H9 (cell line): Measurements from ENCODE around the gene ATG5. TPM values are rescaled to one million over a fixed set of nuclear protein-coding genes. Genes with fewer than 3 reads are reported as not detected.

Experiments used
- DNase-seq: peaks from one replicate; pipeline ENCODE4 v3.0.0-alpha.2; 2017
- H2AFZ ChIP-seq: one replicate; pipeline ENCODE4 v1.6.1; 2013; ENCODE audit warnings: mild to moderate bottlenecking, low read length, control low read depth, moderate library complexity
- H2AK5ac ChIP-seq: 2 replicates; pipeline ENCODE4 v1.6.1; 2013; ENCODE audit warnings: low read length, control low read depth, mixed read lengths; ENCODE audit not compliant: insufficient read length
- H2BK120ac ChIP-seq: one replicate; pipeline ENCODE4 v1.6.1; 2013; ENCODE audit warnings: low read depth, mild to moderate bottlenecking, low read length, control low read depth, inconsistent platforms; ENCODE audit not compliant: poor library complexity, severe bottlenecking
- H2BK12ac ChIP-seq: 2 replicates; pipeline ENCODE4 v1.6.1; 2013; ENCODE audit warnings: low read length, control low read depth, mixed read lengths, low read depth; ENCODE audit not compliant: insufficient read length
- H2BK15ac ChIP-seq: 2 replicates; pipeline ENCODE4 v1.6.1; 2013; ENCODE audit warnings: low read depth, low read length, control low read depth
- H2BK20ac ChIP-seq: one replicate; pipeline ENCODE4 v1.6.1; 2013; ENCODE audit warnings: low read depth, mild to moderate bottlenecking, low read length, control low read depth, inconsistent platforms; ENCODE audit not compliant: poor library complexity, severe bottlenecking
- H2BK5ac ChIP-seq: 2 replicates; pipeline ENCODE4 v1.6.1; 2013; ENCODE audit warnings: low read length, control low read depth, mixed read lengths; ENCODE audit not compliant: insufficient read length
- H3K14ac ChIP-seq: 2 replicates; pipeline ENCODE4 v1.6.1; 2013; ENCODE audit warnings: low read length, control low read depth; ENCODE audit not compliant: insufficient read depth
- H3K18ac ChIP-seq: 2 replicates; pipeline ENCODE4 v1.6.1; 2013; ENCODE audit warnings: low read depth, mild to moderate bottlenecking, mixed read lengths, low read length, control low read depth; ENCODE audit not compliant: insufficient read length
- H3K23ac ChIP-seq: 2 replicates; pipeline ENCODE4 v1.6.1; 2013; ENCODE audit warnings: low read length, control low read depth, mixed read lengths, low read depth; ENCODE audit not compliant: insufficient read length
- H3K23me2 ChIP-seq: 2 replicates; pipeline ENCODE4 v1.6.1; 2013; ENCODE audit warnings: low read depth, mild to moderate bottlenecking, mixed read lengths, low read length, control low read depth; ENCODE audit not compliant: insufficient read length, poor library complexity, severe bottlenecking
- H3K27ac ChIP-seq: 2 replicates; pipeline ENCODE4 v1.5.1; 2013; ENCODE audit warnings: low read length, control low read depth, mixed read lengths, low read depth; ENCODE audit not compliant: insufficient read length
- H3K27me3 ChIP-seq: 2 replicates; pipeline ENCODE4 v1.6.1; 2013; ENCODE audit warnings: low read length, control low read depth, inconsistent platforms; ENCODE audit not compliant: insufficient read depth
- H3K4ac ChIP-seq: 2 replicates; pipeline ENCODE4 v1.6.1; 2013; ENCODE audit warnings: low read depth, mild to moderate bottlenecking, control low read depth, inconsistent platforms, low read length, moderate library complexity
- H3K4me1 ChIP-seq: 2 replicates; pipeline ENCODE4 v1.6.1; 2013; ENCODE audit warnings: low read length, control low read depth, inconsistent platforms; ENCODE audit not compliant: insufficient read depth
- H3K4me2 ChIP-seq: 2 replicates; pipeline ENCODE4 v1.6.1; 2013; ENCODE audit warnings: low read length, control low read depth, mixed read lengths; ENCODE audit not compliant: insufficient read length, insufficient read depth
- H3K56ac ChIP-seq: 2 replicates; pipeline ENCODE4 v1.6.1; 2013; ENCODE audit warnings: low read depth, mild to moderate bottlenecking, mixed read lengths, low read length, control low read depth; ENCODE audit not compliant: insufficient read length
- H3K79me1 ChIP-seq: 2 replicates; pipeline ENCODE4 v1.6.1; 2013; ENCODE audit warnings: low read depth, mild to moderate bottlenecking, moderate library complexity, low read length, control low read depth, inconsistent platforms; ENCODE audit not compliant: insufficient read depth, poor library complexity, severe bottlenecking
- H3K79me2 ChIP-seq: 2 replicates; pipeline ENCODE4 v1.6.1; 2013; ENCODE audit warnings: low read length, control low read depth, inconsistent platforms; ENCODE audit not compliant: insufficient read depth
- H3K9ac ChIP-seq: 2 replicates; pipeline ENCODE4 v1.6.1; 2013; ENCODE audit warnings: low read length, control low read depth, mixed read lengths; ENCODE audit not compliant: insufficient read length; ENCODE audit errors: extremely low read depth
- H3K9me3 ChIP-seq: one replicate; pipeline ENCODE4 v1.6.1; 2013; ENCODE audit warnings: low read depth, low read length, inconsistent platforms; ENCODE audit not compliant: control insufficient read depth
- H3T11ph ChIP-seq: one replicate; pipeline ENCODE4 v1.6.1; 2013; ENCODE audit warnings: mild to moderate bottlenecking, low read length, control low read depth, inconsistent platforms
- H4K20me1 ChIP-seq: one replicate; pipeline ENCODE4 v1.6.1; 2013; ENCODE audit not compliant: control insufficient read depth, insufficient read length, insufficient read depth
- H4K5ac ChIP-seq: 2 replicates; pipeline ENCODE4 v1.6.1; 2013; ENCODE audit warnings: low read depth, mild to moderate bottlenecking, mixed read lengths, low read length, control low read depth; ENCODE audit not compliant: insufficient read length
- H4K8ac ChIP-seq: replicated peaks from 2 replicates; pipeline ENCODE4 v1.6.1; 2013; ENCODE audit warnings: low read length, control low read depth, mixed read lengths, low read depth; ENCODE audit not compliant: insufficient read length
- H4K91ac ChIP-seq: 2 replicates; pipeline ENCODE4 v1.6.1; 2013; ENCODE audit warnings: low read depth, mild to moderate bottlenecking, moderate library complexity, mixed read lengths, low read length, control low read depth; ENCODE audit not compliant: insufficient read length
- H3K27ac Mint-ChIP-seq, 3 experiments: 2 replicates in 2 of 3; 3 replicates in 1 of 3; pipeline ENCODE4 v1.8.0; 2020 to 2021; ENCODE audit warnings: mixed read lengths in 3 of 3, mild to moderate bottlenecking in 1 of 3, moderate library complexity in 1 of 3
- H3K27me3 Mint-ChIP-seq: 2 replicates; pipeline ENCODE4 v1.8.0; 2021; ENCODE audit warnings: low read depth, mild to moderate bottlenecking, moderate library complexity, mixed read lengths
- H3K36me3 Mint-ChIP-seq, 3 experiments: 2 replicates in 2 of 3; 3 replicates in 1 of 3; pipeline ENCODE4 v1.8.0; 2020 to 2021; ENCODE audit warnings: low read depth in 3 of 3, mixed read lengths in 3 of 3; ENCODE audit not compliant: insufficient read depth in 1 of 3
- H3K4me1 Mint-ChIP-seq, 2 experiments: 2 replicates each; pipeline ENCODE4 v1.8.0; 2020; ENCODE audit warnings: mixed read lengths in 2 of 2
- H3K4me3 Mint-ChIP-seq, 2 experiments: 2 replicates in 1 of 2; 3 replicates in 1 of 2; pipeline ENCODE4 v1.8.0; 2020 to 2021; ENCODE audit warnings: mild to moderate bottlenecking in 2 of 2, mixed read lengths in 2 of 2, moderate library complexity in 1 of 2
- H3K9me3 Mint-ChIP-seq, 2 experiments: 2 replicates in 1 of 2; 3 replicates in 1 of 2; pipeline ENCODE4 v1.8.0; 2020; ENCODE audit warnings: mild to moderate bottlenecking in 2 of 2, mixed read lengths in 2 of 2, moderate library complexity in 1 of 2
- CTCF ChIP-seq: fragments of 200-600 bp; sonication (generic); conservative IDR thresholded peaks from 3 replicates; pipeline ENCODE4 v1.8.0; 2021; ENCODE audit warnings: antibody characterized with exemption, mild to moderate bottlenecking
- total RNA-seq: library from RNA; stranded (reverse); gene quantifications from 2 replicates; pipeline ENCODE4 v1.2.1, GENCODE V29; 2021

ATG5 gene
- total RNA-seq, 1 experiment from 2014 or later, result 36.7 TPM

- Histone ChIP-seq H3K4me2 (no peak overlapping the region), H2BK120ac (no peak overlapping the region), H3K79me2 (no peaks in the 10 kb centered on the region), H4K8ac (no peak overlapping the region), H2BK15ac (no peak overlapping the region), H3K23me2 (no peaks in the 10 kb centered on the region), H3K56ac (no peak overlapping the region), H4K91ac (no peak overlapping the region), H2AFZ (no peak overlapping the region), H3K4ac (no peak overlapping the region), H3K27me3 (no peaks in the 10 kb centered on the region), H2BK12ac (no peak overlapping the region), H4K5ac (no peak overlapping the region), H3K18ac (no peak overlapping the region), H2BK20ac (no peak overlapping the region), H3K9me3 (no peaks in the 10 kb centered on the region), H2BK5ac (no peak overlapping the region), H3K79me1 (no peaks in the 10 kb centered on the region), H3K23ac (no peak overlapping the region), H4K20me1 (no peaks in the 10 kb centered on the region), H3K27ac (no peak overlapping the region), H3K9ac (no peak overlapping the region), H3K14ac (no peak overlapping the region), H3K4me1 (no peaks in the 10 kb centered on the region), H3T11ph (no peak overlapping the region), H2AK5ac (no peak overlapping the region)
- no peak for DNase-seq
- Mint-ChIP-seq H3K4me3 (no peak overlapping the region), H3K36me3 (peaks cover 8 to 19% (median 10%) of the 10 kb centered on the region in 3 experiments), H3K27me3 (no peaks in the 10 kb centered on the region), H3K4me1 (peaks cover 3 to 4% of the 10 kb centered on the region in 2 experiments; a peak in 3 of 4 replicates), H3K27ac (no peak overlapping the region), H3K9me3 (peaks cover under 1% of the 10 kb centered on the region in 2 experiments; a peak in 3 of 5 replicates)
- TF ChIP-seq CTCF, result no peak
Observed at GRCh38 chr6:106241498-106241897, 84.1 kb downstream of the ATG5 start.
